NCI-H187 (cell line): Measurements from ENCODE around the gene LPXN.

ENCODE experiments used
- DNase-seq, 2 experiments: peaks; one replicate each; lab custom pipeline; 2025; lab: John Stamatoyannopoulos, UW

LPXN gene

GRCh38 chr11:58524232-58525036 is 51.2 kb downstream of the LPXN start:
- DNase-seq: peak in 1 of 2 experiments; percentile 25

- no peak for DNase-seq
Observed at GRCh38 chr11:58513747-58514367, 61.8 kb downstream of the LPXN start.

- no peak for DNase-seq
Observed at GRCh38 chr11:58511636-58512035, 64.0 kb downstream of the LPXN start.

- no peak for DNase-seq
Observed at GRCh38 chr11:58509748-58510147, 65.9 kb downstream of the LPXN start.

GRCh38 chr11:58508814-58509213 is 66.8 kb downstream of the LPXN start:
- no peak for DNase-seq

GRCh38 chr11:58508005-58508404 is 67.7 kb downstream of the LPXN start, which contains the start of gene OR5B21:
Gene OR5B21 (minus strand): TSS chr11:58508105. CDS start chr11:58508105, 0 bp downstream.
- DNase-seq: no peak

GRCh38 chr11:58507355-58507754 is 68.3 kb downstream of the LPXN start:
- DNase-seq: no peak

- DNase-seq: no peak
Observed at GRCh38 chr11:58506935-58507334, 68.7 kb downstream of the LPXN start.

- no peak for DNase-seq
Observed at GRCh38 chr11:58505849-58506248, 69.8 kb downstream of the LPXN start.

- no peak for DNase-seq
Observed at GRCh38 chr11:58504232-58504631, 71.4 kb downstream of the LPXN start.

GRCh38 chr11:58503361-58503856 is 72.2 kb downstream of the LPXN start:
- no peak for DNase-seq

GRCh38 chr11:58502004-58502403 is 73.7 kb downstream of the LPXN start:
- no peak for DNase-seq

- no peak for DNase-seq
Observed at GRCh38 chr11:58498464-58498863, 77.2 kb downstream of the LPXN start.

- no peak for DNase-seq
Observed at GRCh38 chr11:58497951-58498350, 77.7 kb downstream of the LPXN start.

- no peak for DNase-seq
Observed at GRCh38 chr11:58495906-58496305, 79.8 kb downstream of the LPXN start.

GRCh38 chr11:58494101-58494500 is 81.6 kb downstream of the LPXN start:
- DNase-seq: no peak

GRCh38 chr11:58493676-58494075 is 82.0 kb downstream of the LPXN start:
- DNase-seq: no peak

- DNase-seq: no peak
Observed at GRCh38 chr11:58490827-58491226, 84.8 kb downstream of the LPXN start.

GRCh38 chr11:58487170-58487569 is 88.5 kb downstream of the LPXN start:
- DNase-seq: no peak

- no peak for DNase-seq
Observed at GRCh38 chr11:58485961-58486360, 89.7 kb downstream of the LPXN start.
